KOPT-K1 (cell line): ENCODE results near the gene LAMA4.

ENCODE experiments used
- H3K27ac ChIP-seq: fragments of 200-600 bp; sonication (generic); 2 replicates; pipeline ENCODE4 v1.5.1; 2016; ENCODE audit warnings: antibody characterized with exemption, mild to moderate bottlenecking, low read depth, low read length; ENCODE audit not compliant: poor library complexity, severe bottlenecking
- H3K36me3 ChIP-seq: fragments of 200-600 bp; sonication (generic); 2 replicates; pipeline ENCODE4 v1.5.1; 2017; ENCODE audit warnings: antibody characterized with exemption, mild to moderate bottlenecking, low read length, moderate library complexity; ENCODE audit not compliant: insufficient read depth
- H3K9me3 ChIP-seq: fragments of 200-600 bp; sonication (generic); 2 replicates; pipeline ENCODE4 v1.5.1; 2017; ENCODE audit warnings: antibody characterized with exemption, low read length, mild to moderate bottlenecking; ENCODE audit not compliant: insufficient read depth, poor library complexity, severe bottlenecking

The LAMA4 gene

DNA sequence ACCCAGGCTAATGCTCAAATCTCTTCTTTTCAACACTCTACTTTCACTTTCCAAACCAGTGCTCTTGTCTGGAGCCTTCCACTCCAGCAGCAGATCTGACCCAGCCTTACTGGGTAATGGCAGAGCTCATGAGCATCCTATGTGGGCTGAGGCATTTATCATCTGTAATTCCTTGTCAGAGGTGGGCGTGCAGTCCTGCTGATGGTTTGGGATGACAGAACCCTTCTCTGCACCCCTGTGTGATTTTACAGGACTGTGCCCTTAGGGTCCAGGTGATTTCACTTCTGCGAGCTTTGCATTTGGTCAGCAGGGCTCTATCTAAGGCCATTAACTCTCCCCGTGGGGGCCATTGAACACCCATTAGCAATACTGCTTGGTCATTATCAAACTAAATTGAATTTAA lies 55.4 kb downstream of the LAMA4 start:
- Histone ChIP-seq H3K27ac (no peak overlapping the region), H3K9me3 (no peaks in the 10 kb centered on the region), H3K36me3 (no peaks in the 10 kb centered on the region)

DNA sequence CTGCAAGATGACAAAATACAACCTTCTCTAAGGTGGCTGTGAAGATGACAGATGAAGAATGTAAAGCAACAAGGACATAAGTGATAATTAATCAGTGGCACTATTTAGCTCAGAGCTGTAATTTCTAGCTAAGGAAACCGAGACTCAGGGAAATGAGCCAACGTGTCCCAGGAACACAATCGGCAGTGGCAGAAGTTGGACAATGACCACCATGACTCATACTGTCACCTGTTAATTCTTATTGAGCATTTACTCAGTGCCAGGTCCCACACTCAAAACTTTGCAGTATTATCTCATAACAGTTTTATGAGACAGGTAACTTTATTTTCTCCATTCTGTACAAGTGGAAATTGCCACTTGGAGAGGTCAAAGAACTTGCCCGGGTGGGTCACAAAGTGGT lies 55.8 kb downstream of the LAMA4 start:
- no peak overlapping the region for H3K27ac ChIP-seq
- H3K9me3 ChIP-seq: no peaks in the 10 kb centered on the region
- H3K36me3 ChIP-seq: no peaks in the 10 kb centered on the region

DNA sequence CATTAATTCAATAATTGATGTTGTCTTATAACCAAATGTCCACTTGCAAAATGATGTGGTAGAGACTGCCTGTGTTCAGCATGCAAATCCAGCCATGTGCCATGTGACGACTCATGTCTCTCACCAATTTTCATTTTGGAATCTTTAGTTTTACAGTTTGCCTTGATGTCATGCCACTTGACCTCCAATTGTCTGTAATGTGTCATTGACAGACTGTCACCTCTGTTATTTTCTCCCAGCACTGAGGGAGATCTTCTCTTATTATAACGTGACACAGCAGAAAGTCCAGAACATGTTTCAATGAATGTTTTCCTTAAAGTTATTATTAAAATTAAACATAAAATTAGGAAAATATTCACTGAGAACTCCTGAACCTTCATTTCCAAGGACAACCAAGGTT lies 56.7 kb downstream of the LAMA4 start:
- H3K9me3 ChIP-seq: no peaks in the 10 kb centered on the region
- no peak overlapping the region for H3K27ac ChIP-seq
- H3K36me3 ChIP-seq: no peaks in the 10 kb centered on the region

DNA sequence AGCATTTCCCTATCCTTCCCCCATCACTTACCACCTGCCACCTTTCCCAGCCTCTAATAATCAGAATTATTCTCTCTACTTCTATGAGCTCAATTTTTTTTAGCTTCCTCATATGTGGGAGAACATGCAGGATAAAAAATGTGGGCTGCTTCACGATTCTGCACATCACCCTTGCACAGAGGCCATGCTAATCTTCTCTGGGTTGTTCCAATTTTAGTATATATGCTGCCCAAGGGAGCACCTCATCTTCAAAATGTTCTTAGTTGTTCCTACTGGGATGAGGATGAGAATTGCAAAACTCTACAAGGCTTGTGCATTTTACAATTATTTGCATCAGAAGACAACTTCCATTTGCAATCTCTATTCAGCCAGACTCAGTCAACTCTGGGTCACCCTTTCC lies 58.1 kb downstream of the LAMA4 start:
- Histone ChIP-seq H3K27ac (no peak overlapping the region), H3K9me3 (no peaks in the 10 kb centered on the region), H3K36me3 (no peaks in the 10 kb centered on the region)

DNA sequence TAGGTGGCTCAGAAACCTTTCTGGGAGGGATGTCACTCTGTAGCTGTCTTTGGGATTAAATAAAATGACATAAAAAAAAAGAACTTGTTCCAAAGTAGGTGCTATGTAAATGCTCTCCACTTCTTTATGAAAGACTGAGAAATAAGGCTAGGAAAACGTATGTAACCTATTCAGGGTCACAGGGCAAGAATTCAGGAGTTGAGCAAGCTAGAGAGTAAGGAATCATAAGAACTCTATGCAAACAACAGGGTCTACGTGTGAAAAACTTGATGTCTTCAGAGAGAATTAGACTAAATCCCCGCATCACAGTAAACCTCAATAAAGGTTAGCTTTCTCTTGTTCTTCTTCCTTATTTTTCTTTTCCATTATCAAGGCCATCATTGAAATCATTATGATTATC lies 59.2 kb downstream of the LAMA4 start:
- Histone ChIP-seq H3K36me3 (no peaks in the 10 kb centered on the region), H3K9me3 (no peaks in the 10 kb centered on the region), H3K27ac (no peak overlapping the region)

DNA sequence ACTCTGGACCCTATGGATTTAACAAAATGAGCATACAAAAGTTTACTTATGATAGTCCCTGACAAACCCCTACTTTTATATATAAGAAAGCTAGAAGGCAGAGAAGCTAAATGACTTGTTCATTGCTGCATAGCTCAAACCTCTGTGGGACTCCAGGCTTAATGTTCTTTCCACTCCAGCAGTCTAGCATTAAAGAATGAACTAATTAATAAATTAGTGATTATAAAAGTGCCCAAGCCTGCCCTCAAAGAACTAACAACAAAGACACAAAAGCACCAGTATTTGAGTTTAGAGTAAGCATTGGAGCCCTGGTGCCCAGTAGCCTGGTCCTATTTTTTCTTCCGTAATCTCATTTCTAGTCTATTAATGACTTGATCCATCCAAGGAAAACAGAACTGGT lies 59.9 kb downstream of the LAMA4 start:
- Histone ChIP-seq H3K9me3 (no peaks in the 10 kb centered on the region), H3K36me3 (no peaks in the 10 kb centered on the region), H3K27ac (no peak overlapping the region)

DNA sequence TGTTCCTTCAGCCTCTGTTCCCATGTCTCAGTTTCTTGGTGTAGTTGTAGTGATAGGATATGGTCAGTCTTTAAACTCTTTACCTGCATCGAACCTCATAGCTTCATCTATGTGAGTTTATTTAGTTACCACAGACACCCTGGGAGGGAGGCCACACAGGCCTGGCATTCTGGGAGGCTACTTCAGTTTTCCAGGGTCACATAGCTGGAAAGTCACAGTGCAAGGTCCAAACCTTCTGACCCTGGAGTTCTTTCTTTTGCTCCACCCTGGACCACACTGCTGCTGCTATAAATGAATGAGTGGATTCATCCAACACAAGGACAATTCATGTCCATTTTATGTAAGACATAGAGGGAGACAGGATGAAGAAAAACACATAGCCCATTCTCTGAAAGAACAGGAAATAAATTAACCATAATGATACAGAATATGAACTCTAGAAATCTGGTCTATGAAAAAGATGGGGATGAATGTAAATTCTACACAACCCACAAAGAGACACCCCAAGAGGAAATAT lies 60.8 kb downstream of the LAMA4 start:
- no peak overlapping the region for H3K27ac ChIP-seq
- no peaks in the 10 kb centered on the region for H3K9me3 ChIP-seq
- H3K36me3 ChIP-seq: no peaks in the 10 kb centered on the region

DNA sequence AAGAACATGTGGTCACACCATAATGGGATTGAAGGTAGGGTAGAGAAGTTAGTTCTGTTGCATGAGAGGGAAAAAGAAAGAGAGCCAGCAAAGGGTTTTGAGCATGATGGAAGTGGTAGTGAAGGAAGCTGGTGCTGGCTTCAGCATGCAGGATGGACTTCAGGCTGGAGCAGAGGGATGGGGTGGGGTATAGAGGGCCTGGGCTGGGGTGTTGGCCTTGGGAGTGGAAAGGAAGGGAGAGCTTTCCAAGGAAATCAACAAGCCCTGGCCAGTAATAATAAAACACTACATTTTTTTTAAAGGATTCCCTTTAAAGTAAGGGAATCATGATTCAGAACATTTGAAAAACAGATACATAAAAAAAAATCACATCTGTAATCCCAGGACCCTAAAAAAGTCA lies 61.2 kb downstream of the LAMA4 start:
- H3K36me3 ChIP-seq: no peaks in the 10 kb centered on the region
- H3K27ac ChIP-seq: no peak overlapping the region
- no peaks in the 10 kb centered on the region for H3K9me3 ChIP-seq

DNA sequence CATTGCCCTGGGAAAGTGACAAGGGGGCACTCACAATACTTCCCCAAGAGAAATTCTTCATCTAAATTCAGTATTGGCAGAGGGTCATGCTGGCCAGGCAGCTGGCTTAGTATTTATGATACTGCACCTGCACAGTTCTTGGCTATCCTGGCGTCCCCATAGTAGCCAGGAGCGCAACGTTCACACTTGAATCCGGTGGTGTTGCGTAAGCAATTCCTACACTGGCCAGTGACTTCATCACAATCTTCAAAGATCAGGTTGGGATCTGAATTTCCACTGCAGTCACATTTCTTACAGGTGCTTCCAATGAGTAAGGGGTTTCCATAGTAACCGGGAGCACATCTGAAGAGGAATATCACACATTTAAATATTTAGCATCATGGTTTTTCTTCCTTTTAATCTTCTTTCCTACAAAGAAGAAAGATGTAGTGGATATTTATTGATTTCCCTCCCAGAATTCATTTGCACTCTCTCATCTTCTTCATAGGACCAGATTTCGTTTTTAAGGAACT lies 62.8 kb downstream of the LAMA4 start:
- Histone ChIP-seq H3K36me3 (no peaks in the 10 kb centered on the region), H3K27ac (no peak overlapping the region), H3K9me3 (no peaks in the 10 kb centered on the region)

DNA sequence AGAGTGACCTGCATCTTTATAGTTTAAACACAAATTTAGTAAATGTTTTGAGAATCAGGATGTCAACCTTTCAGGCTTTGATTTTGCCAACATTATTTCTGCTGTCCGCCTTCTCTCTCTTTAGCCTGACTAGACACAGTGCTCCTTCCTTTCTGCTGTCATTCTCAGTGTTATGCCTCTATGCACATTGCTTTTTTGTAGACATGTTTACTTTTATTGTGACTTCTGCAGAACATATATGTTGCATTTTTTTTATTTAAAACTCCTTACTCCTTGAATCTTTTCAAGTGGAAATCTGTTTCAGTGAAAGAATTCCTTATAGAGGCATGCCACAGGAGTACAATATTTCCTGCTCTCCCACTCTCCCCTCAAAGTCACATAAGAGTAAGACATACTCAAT lies 64.2 kb downstream of the LAMA4 start:
- Histone ChIP-seq H3K27ac (no peak overlapping the region), H3K9me3 (no peaks in the 10 kb centered on the region), H3K36me3 (no peaks in the 10 kb centered on the region)

DNA sequence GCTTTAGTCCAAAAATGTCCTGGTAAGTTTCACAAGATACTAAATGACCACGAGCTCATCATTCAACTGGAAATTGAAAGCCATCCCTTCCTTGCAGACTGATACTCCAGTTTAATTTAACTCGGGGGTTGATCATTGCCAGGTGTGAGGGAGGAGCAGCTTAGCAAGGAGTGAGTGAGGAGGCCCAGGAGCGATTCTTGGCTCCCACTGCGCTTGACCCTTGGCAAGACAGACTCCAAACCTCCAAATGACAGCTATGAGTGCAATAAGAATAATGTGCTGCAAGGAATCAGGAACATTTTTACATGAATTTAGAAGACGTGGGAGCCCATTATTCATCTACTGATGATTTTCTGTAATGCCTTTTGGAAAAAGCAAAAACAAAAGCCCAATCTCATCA lies 64.9 kb downstream of the LAMA4 start:
- Histone ChIP-seq H3K36me3 (no peaks in the 10 kb centered on the region), H3K27ac (no peak overlapping the region), H3K9me3 (no peaks in the 10 kb centered on the region)

DNA sequence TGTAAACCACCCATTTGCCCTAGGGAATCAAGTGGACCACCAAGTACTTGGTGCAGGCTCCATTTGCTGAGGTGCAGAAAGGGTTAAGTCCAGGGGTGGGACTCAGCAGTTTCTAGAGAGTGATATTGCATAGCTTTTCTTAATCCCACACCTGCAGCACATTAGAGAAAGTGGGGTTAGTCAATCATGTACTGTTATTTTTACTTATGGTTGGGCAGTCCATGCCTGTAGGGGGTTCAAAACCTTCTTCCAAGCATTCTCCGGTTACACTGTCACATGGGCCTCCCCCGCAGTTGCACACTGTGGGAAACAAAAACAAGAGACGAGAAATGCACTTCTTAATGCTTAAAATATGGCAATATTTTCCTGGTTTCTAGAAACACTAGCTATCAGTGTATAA lies 65.5 kb downstream of the LAMA4 start:
- H3K9me3 ChIP-seq: no peaks in the 10 kb centered on the region
- no peaks in the 10 kb centered on the region for H3K36me3 ChIP-seq

DNA sequence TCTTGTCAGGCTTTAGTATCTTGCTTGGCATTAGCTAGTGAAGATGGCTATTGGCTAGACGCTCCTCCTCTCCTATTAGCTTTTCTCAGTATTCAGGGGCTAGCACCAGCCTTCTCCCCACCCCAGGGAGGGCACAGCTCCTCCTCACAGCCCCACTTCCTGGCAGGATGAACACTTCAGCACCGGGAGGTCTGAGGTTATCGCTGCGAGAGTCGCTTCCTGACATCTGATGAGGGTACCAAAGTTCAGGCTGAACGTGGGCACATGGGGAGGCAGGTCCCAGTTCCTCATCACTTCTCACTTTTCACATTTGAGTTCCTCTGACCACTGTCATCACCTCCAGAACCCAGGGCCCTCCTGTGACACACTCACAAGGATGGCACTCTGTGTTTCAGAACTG lies 66.6 kb downstream of the LAMA4 start:
- H3K36me3 ChIP-seq: no peaks in the 10 kb centered on the region
- H3K27ac ChIP-seq: no peak overlapping the region
- H3K9me3 ChIP-seq: no peaks in the 10 kb centered on the region

More for the DNA sequence above, 65.5 kb downstream of the LAMA4 start:
- no peak overlapping the region for H3K27ac ChIP-seq

DNA sequence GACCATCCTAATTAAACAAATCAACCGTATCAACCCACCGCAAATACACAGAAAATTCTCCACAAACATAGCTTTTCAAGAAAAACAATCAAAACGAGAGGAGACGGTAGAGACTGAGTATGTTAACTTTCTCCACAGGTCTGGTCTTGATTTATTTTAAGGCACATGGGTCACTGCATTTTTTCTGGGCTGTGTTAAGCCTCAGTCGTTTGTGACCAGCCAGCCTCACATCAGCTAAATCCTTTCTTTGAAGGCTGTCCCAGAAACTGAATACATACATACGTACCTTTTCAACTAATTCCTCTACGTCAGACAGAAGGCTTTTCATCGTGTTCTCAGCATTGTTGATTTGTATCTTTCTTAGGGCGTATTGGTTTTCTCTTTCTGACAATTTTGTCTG lies 69.4 kb downstream of the LAMA4 start:
- H3K9me3 ChIP-seq: no peaks in the 10 kb centered on the region

DNA sequence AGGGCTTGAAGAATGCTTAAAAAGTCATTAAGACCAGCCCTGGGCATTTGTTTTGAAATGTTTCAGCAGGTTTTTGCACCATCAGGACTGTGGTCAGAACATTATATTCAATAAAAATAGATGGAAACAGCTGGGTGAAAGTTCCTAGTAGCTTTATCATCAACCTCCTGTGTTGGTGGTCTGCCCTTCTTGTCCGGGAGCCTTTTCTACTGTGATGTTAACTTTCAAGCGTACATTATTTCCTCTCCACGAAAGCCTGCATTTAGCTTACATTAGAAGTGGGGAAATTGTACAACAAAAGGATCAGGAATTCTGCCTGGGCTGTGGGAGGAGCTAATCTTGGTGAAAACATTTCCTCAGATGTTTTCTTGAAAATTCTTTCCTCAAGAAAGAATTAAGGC lies 71.1 kb downstream of the LAMA4 start:
- Histone ChIP-seq H3K36me3 (no peaks in the 10 kb centered on the region), H3K27ac (no peak overlapping the region), H3K9me3 (no peaks in the 10 kb centered on the region)

More for the DNA sequence above, 69.4 kb downstream of the LAMA4 start:
- no peak overlapping the region for H3K27ac ChIP-seq
- H3K36me3 ChIP-seq: no peaks in the 10 kb centered on the region

DNA sequence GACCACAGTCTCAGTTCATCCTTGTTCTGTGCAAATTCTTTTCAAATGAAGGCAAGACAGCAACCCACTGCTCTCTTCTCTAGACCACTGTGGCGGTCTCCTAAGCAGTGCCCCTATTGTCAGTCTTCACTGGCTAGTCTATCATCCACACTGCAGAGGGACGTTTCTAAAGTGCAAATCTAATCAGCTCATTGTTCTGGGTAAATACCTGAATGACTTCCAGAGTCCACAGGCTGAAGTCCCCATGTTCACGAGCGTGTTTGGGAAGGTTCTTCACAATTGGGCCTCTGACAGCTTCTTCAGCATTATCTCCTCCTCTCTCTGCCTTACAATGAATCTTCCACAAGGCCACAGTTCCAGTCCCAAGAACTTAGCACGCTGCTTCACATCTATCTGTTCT lies 73.2 kb downstream of the LAMA4 start:
- no peaks in the 10 kb centered on the region for H3K36me3 ChIP-seq
- H3K9me3 ChIP-seq: no peaks in the 10 kb centered on the region
- no peak overlapping the region for H3K27ac ChIP-seq
